GM23248 (cell line): ENCODE results near the gene ARHGDIA. TPM values are rescaled to one million over a fixed set of nuclear protein-coding genes. Genes with fewer than 3 reads are reported as not detected.

Experiments
- DNase-seq: peaks from one replicate; pipeline ENCODE4 v3.0.0-alpha.2; 2015
- H2AFZ ChIP-seq: fragments of 200-600 bp; sonication (generic); 2 replicates; pipeline ENCODE4 v1.6.1; 2016; ENCODE audit warnings: antibody characterized with exemption
- H3F3A ChIP-seq: fragments of 200-600 bp; sonication (generic); 2 replicates; pipeline ENCODE4 v1.6.1; 2016; ENCODE audit warnings: mild to moderate bottlenecking, antibody characterized with exemption, mixed run types; ENCODE audit not compliant: insufficient read depth
- H3K27ac ChIP-seq: fragments of 200-600 bp; sonication (generic); 2 replicates; pipeline ENCODE4 v1.5.1; 2016; ENCODE audit warnings: mild to moderate bottlenecking
- H3K27me3 ChIP-seq: fragments of 200-600 bp; sonication (generic); replicated peaks from 2 replicates; pipeline ENCODE4 v1.6.1; 2016; ENCODE audit warnings: mild to moderate bottlenecking; ENCODE audit not compliant: insufficient read depth
- H3K36me3 ChIP-seq: fragments of 200-600 bp; sonication (generic); 2 replicates; pipeline ENCODE4 v1.6.1; 2016; ENCODE audit warnings: low read depth, mild to moderate bottlenecking
- H3K4me1 ChIP-seq: fragments of 200-600 bp; sonication (generic); 2 replicates; pipeline ENCODE4 v1.6.1; 2016; ENCODE audit warnings: mild to moderate bottlenecking; ENCODE audit not compliant: insufficient read depth
- H3K4me2 ChIP-seq: fragments of 200-600 bp; sonication (generic); one replicate; pipeline ENCODE4 v1.6.1; 2016; ENCODE audit warnings: mild to moderate bottlenecking; ENCODE audit not compliant: unreplicated experiment
- H3K4me3 ChIP-seq: fragments of 200-600 bp; sonication (generic); 2 replicates; pipeline ENCODE4 v1.5.1; 2016; ENCODE audit warnings: mild to moderate bottlenecking
- H3K79me2 ChIP-seq: fragments of 200-600 bp; sonication (generic); 2 replicates; pipeline ENCODE4 v1.6.1; 2016; ENCODE audit warnings: mild to moderate bottlenecking; ENCODE audit not compliant: insufficient read depth
- H3K9ac ChIP-seq: fragments of 200-600 bp; sonication (generic); 2 replicates; pipeline ENCODE4 v1.6.1; 2016; ENCODE audit warnings: mild to moderate bottlenecking
- H3K9me2 ChIP-seq: fragments of 200-600 bp; sonication (generic); 2 replicates; pipeline ENCODE4 v1.6.1; 2016; ENCODE audit warnings: mixed run types, mild to moderate bottlenecking, moderate library complexity; ENCODE audit not compliant: insufficient read depth
- H3K9me3 ChIP-seq: fragments of 200-600 bp; sonication (generic); one replicate; pipeline ENCODE4 v1.6.1; 2017; ENCODE audit warnings: low read depth
- H4K20me1 ChIP-seq: fragments of 200-600 bp; sonication (generic); 2 replicates; pipeline ENCODE4 v1.6.0; 2016; ENCODE audit not compliant: insufficient read depth
- EZH2 ChIP-seq: fragments of 200-600 bp; sonication (generic); IDR thresholded peaks from 2 replicates; pipeline ENCODE4 v1.6.1; 2018; ENCODE audit warnings: antibody characterized with exemption, mild to moderate bottlenecking; ENCODE audit not compliant: insufficient read depth, poor library complexity, severe bottlenecking
- EZH2phosphoT487 ChIP-seq: fragments of 200-600 bp; sonication (generic); IDR thresholded peaks from 2 replicates; pipeline ENCODE4 v1.6.1; 2018; ENCODE audit warnings: antibody characterized with exemption, moderate library complexity, mild to moderate bottlenecking, low read depth; ENCODE audit not compliant: insufficient read depth
- WGBS, 2 experiments: methylation state at CpG; one replicate each; pipeline ENCODE4 v1.1.6; 2015 to 2017; ENCODE audit warnings: low lambda C conversion rate in 2 of 2, low coverage in 1 of 2; ENCODE audit errors: missing lambda C conversion rate in 2 of 2; 5-methylcytosine and 5-hydroxymethylcytosine counted together
- in situ Hi-C: fragments of 300-500 bp; cut with MboI; formaldehyde crosslinking; loops from 2 replicates; pipeline ENCODE4 v1.15.0; 2020
- polyA plus RNA-seq: library from polyadenylated mRNA; unstranded; fragments of >200 nt; fragmentation: Nextera tagmentation; extraction: Ambion mirVana; gene quantifications from 2 replicates; pipeline ENCODE4 v1.2.1, GENCODE V29; 2016
- total RNA-seq: library from RNA; depleted of rRNA; stranded (reverse); fragments of >200 nt; shearing (Covaris generic); gene quantifications from 2 replicates; pipeline ENCODE4 v1.2.3, GENCODE V29; 2014

ARHGDIA gene
- total and polyA plus RNA-seq, 2 experiments from 2014 or later, result 208 to 310 TPM

DNA sequence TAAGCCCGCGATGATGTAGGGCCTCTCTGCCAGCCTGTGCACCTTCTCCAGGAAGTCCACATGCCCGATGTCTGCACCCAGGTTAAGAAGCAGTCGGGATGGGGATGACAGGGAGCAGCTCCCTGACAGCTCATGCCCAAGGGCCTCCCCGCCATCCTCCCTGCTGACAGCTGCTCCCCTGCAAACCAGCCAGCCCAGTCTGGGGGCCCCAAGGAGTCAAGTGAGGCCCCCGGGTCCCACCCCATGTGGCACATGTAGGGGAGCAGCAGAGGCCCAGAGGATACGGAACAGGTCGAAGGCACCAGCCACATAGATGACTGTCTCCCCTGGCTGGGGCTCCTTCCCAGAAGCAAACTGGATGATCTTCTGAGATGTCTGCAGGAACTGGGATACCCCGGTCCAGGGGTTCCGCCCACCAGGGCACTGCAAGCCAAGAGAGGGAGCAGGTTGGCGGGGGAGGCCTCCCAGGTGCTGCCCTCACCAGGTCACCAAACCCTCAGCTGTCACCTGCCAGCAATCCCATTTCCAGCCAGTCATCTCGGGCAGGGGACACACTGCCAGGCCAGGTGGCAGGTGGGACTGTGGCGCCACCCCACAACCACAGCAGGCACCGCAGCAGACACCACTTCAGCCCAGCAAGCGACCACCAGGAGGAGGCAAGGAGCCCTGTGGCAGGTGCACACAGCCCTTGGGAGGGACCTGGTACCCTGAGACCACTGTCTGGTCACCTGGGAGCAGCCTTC lies 35.5 kb upstream of the ARHGDIA start:
- Histone ChIP-seq H3K9me3 (no peaks in the 10 kb centered on the region), H2AFZ (no peak overlapping the region), H4K20me1 (no peaks in the 10 kb centered on the region), H3K4me2 (no peak overlapping the region), H3K79me2 (no peaks in the 10 kb centered on the region), H3K4me1 (peaks cover 4% of the 10 kb centered on the region; the same call in 1 of the 2 replicates), H3F3A (no peaks in the 10 kb centered on the region), H3K9me2 (no peaks in the 10 kb centered on the region), H3K27me3 (no peaks in the 10 kb centered on the region), H3K9ac (no peak overlapping the region), H3K36me3 (no peaks in the 10 kb centered on the region), H3K4me3 (no peak overlapping the region), H3K27ac (no peak overlapping the region)
- in situ Hi-C loops, result no loop called here
- 88% methylated on average over 14 to 15 of the region's 15 CpGs for WGBS, 2 experiments
- no peak for TF ChIP-seq EZH2
- TF ChIP-seq EZH2phosphoT487, result no peak
- no peak for DNase-seq

DNA sequence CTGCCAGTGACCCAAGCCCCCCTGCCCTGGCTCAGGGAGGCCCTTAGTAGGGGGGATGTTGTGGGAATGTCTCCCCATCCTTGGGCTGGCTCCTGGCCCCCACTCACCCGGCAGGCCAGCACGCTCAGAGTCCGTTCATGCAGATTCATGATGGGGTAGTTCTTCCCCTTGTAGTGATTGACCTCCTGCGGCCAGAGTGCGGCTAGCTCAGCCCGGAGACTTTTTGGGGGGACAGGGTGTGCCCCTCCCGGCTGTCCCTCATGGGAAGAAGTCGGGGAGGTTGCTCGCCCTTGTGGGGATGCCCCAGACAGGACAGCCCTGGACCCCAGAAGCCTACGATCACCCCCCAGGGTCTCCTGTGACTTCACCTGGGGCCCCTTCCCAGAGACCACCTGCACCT lies 34.9 kb upstream of the ARHGDIA start:
- WGBS, 2 experiments, result 85 to 92% methylated on average over 10 of the region's 10 CpGs
- DNase-seq, result no peak
- Histone ChIP-seq H3K27ac (no peak overlapping the region), H4K20me1 (no peaks in the 10 kb centered on the region), H3K27me3 (no peaks in the 10 kb centered on the region), H3K4me1 (peaks cover 4% of the 10 kb centered on the region; the same call in 1 of the 2 replicates), H3K36me3 (no peaks in the 10 kb centered on the region), H3K9ac (no peak overlapping the region), H2AFZ (no peak overlapping the region), H3K9me2 (no peaks in the 10 kb centered on the region), H3K9me3 (no peaks in the 10 kb centered on the region), H3K4me2 (no peak overlapping the region), H3F3A (no peaks in the 10 kb centered on the region), H3K79me2 (no peaks in the 10 kb centered on the region), H3K4me3 (no peak overlapping the region)
- in situ Hi-C loops, result no loop called here
- TF ChIP-seq EZH2 (no peak), EZH2phosphoT487 (no peak)

DNA sequence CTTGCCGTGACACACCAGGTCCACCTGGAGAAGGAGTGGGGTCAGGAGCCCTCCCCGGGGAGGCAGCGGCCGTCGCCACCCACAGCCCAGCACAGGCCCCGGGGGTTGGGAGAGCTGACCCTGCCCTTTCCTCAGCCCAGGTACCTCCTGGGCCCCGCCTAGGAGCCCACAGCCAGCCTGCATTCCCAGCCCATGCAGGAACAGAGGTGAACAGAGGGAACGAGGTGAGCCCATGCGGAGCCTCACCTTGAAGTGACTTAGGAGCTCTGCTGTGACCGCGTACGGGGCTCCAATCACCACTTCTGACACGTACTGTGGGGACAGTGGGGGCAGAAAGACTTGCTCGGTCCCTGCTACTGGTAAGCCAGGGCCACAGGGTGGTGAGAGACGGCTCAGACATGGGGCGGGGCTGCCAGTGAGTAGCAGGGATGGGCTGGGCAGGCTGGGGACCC lies 34.3 kb upstream of the ARHGDIA start:
- 90 to 91% methylated on average over 16 of the region's 16 CpGs for WGBS, 2 experiments
- TF ChIP-seq EZH2 (no peak), EZH2phosphoT487 (no peak)
- no peak for DNase-seq

DNA sequence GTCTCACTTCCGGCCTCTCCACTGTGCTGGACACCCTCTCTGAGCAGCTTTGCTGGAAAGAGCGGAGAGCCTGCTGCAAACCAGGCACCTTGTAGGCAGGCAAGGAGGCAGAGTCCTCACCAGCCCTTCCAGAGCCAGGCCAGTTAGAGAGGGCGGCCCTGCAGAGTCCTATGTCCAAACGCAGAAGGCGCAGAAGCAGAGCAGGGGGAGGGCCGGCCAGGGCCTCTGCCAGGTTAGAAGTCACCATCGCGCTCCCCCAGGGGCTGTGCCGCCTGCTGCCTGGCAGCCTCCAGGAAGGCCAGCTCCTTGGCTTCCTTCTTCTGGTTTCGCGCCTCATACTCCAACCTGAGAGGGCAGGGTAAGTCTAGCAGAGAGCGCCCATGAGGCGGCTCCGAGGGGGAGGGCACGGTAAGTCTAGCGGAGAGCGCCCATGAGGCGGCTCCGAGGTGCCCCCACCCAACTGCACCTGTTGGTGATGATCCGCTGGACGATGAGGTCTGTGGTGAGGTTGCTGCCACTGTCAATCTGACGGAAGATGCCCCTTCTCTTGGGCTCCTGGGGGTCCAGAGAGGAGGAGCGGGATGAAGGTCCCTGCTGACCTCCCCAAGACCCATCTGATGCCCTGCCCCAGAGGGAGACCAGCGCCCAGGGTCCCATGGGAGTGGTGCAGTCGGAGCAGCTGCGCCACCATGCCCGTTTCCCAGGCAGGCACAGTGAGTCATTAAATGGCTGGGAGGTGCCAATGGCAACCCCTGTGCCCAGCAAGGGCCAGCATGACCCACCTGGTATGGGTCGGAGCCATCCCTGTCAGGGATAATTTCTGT lies 33.7 kb upstream of the ARHGDIA start:
- TF ChIP-seq EZH2 (no peak), EZH2phosphoT487 (no peak)
- Histone ChIP-seq H3K27ac (no peak overlapping the region), H3K4me1 (no peaks in the 10 kb centered on the region), H3F3A (peaks cover 7% of the 10 kb centered on the region), H3K27me3 (no peaks in the 10 kb centered on the region), H4K20me1 (no peaks in the 10 kb centered on the region), H3K4me3 (no peak overlapping the region), H3K79me2 (no peaks in the 10 kb centered on the region), H3K36me3 (no peaks in the 10 kb centered on the region), H3K9ac (no peak overlapping the region), H3K4me2 (no peak overlapping the region), H3K9me2 (no peaks in the 10 kb centered on the region), H2AFZ (no peak overlapping the region), H3K9me3 (no peaks in the 10 kb centered on the region)
- in situ Hi-C loops, result no loop called here
- DNase-seq, result no peak
- 90 to 91% methylated on average over 25 to 28 of the region's 28 CpGs for WGBS, 2 experiments

More for the DNA sequence above, 34.3 kb upstream of the ARHGDIA start:
- H4K20me1 ChIP-seq, result no peaks in the 10 kb centered on the region
- H3K9me3 ChIP-seq, result no peaks in the 10 kb centered on the region
- H3K79me2 ChIP-seq, result no peaks in the 10 kb centered on the region
- H3K9ac ChIP-seq, result no peak overlapping the region
- no peak overlapping the region for H3K4me2 ChIP-seq
- no peak overlapping the region for H3K27ac ChIP-seq
- H3K27me3 ChIP-seq, result no peaks in the 10 kb centered on the region
- H3K4me3 ChIP-seq, result no peak overlapping the region
- H3F3A ChIP-seq, result peaks cover under 1% of the 10 kb centered on the region
- H3K4me1 ChIP-seq, result peaks cover 3% of the 10 kb centered on the region; the same call in 1 of the 2 replicates
- no peaks in the 10 kb centered on the region for H3K9me2 ChIP-seq
- no peaks in the 10 kb centered on the region for H3K36me3 ChIP-seq
- in situ Hi-C loops, result no loop called here
- H2AFZ ChIP-seq, result no peak overlapping the region
